NCI-H146 treated with DMSO at 0.1 percent for 48 hours (cell line): ENCODE results near the gene SH2D7.

Source experiments
- DNase-seq: peaks from one replicate; lab custom pipeline; 2025; ENCODE audit not compliant: unreplicated experiment; lab: John Stamatoyannopoulos, UW

The SH2D7 gene

DNA sequence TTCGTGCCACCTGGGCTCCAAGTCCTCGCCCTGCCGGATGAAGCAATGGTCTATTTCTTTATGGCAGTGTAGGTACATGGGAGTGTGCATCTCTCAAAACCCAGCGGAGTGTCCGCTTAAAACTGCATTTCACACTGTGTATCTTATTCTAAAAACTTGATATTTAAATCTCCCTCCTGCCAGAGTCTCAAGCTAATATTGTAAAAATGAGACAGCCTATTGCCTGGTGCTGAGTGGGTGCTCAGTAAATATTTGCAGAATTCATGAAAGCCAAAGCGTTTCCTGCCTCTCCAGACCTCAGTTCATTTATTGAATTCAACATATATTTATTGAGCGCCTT lies 14.5 kb upstream of the SH2D7 start:
- DNase-seq: no peak

DNA sequence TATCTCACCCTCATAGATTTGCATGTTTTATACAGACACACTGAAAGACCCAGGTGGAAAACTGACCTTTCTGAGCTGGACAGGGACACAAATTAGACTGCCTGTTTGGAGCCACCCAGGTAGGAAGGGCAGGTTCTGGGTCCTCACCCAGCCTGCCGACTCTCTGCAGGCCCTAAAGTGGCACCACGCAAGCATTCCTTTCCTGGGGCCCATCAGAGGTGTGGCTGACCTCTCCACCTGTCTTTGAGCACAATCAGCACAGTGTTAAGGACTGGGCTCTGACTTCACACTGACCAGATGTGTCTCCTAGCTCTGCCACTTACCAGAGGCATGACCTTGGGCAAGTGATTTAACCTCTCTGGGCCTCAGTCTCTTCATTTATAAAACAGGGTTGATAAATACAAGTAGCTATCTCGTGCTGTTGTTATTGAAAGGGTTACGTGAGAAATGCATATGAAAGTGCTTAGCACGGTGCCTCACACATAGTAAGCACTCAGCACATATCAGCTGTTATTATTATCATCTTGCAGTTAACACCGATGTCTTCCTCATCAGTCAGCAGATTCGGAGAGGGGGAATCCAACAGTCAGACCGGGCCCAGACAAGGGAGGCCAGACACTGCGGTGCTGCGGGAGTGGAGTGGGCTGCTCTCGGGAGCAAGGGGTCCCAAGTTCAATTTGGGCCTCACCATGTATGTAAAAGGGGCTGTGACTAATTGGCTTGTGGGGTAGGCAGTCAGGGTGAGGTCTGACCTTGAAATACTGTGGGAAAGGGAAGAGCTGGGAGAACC lies 12.9 kb upstream of the SH2D7 start:
- DNase-seq: no peak

DNA sequence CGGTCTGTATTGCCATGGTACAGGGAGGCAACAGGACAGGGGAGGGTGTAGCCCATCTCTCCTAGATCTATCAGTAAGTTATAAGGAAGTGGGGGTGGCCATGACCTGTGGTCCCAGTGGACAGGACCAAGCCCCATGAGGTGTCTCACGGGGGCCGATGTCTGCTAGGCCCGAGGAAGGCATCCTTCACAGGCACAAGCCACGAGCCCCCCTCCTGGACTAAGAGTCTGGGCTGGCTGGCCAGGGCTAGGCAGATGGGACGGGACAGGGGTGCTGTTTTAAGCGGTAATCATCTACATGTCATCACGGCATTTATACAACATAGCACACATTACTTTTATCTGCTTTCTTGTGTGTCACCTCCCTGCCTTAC lies 12.3 kb upstream of the SH2D7 start:
- DNase-seq: no peak

DNA sequence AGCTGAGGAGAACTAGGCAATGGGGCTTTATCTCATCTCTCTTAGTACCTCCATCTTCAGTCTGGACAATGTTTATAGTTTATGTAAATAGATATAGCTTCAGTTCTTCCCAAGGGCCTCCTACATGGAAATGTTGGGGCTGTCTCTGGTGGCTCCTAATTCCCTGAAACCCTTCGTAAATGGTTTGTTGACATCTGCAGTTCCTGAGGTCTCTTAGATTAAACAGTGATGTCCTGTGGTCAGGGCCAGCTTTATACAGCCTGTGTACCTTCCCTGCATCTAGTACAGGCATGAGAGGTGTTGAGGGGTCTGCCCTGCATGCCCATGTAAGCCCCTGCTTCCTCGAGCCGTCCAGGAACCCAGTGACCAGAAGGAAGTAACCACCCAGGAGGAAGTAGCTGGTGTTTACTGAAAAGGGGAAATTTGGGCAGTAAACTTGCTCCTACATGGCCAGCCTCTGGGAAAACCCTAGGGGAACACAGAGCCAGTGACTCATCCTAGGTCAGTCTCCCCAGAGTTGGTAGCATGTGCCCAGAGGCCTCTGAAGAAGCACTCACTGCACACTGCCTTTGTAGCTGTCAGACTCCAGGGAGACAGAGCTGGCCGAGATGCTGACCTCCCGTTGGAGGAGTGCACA lies 10.1 kb upstream of the SH2D7 start:
- no peak for DNase-seq

DNA sequence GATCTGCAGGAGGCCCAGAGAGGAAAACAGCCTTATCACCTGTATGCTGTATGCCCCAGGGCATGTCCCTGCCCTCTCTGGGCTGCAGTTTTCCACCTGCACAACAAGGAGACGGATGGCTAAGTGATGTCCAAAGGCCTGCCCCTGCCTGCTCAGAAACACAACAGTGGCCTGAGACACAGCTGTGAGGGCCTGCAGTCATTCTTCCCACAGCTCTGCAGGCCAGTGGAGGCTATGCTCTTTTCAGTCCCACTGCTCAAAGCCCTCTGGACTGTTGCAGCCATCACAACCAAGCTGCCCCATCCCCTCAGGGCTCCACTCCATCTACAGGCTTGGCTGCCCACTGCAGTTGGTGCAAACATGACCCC lies 9.6 kb upstream of the SH2D7 start:
- no peak for DNase-seq

DNA sequence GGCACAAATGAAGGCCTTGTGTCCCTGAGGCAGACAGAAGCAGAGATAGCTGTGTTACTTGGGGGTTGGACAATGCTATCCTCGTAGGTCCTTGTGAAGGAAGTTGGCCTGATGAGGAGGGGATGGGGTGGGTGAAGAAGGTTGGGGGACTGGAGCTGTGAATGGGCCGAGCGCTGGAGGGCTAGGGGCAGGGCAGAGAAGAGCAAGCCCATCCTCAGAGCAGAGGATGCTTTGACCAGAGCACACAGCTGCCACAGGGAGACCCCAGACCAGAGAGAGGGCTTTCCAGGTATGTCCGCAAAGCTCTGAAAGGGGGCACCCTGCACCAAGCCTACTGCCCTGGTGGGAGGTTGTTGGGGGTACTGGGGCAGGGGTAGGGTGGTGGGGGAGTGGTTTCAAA lies 9.2 kb upstream of the SH2D7 start:
- DNase-seq: no peak

DNA sequence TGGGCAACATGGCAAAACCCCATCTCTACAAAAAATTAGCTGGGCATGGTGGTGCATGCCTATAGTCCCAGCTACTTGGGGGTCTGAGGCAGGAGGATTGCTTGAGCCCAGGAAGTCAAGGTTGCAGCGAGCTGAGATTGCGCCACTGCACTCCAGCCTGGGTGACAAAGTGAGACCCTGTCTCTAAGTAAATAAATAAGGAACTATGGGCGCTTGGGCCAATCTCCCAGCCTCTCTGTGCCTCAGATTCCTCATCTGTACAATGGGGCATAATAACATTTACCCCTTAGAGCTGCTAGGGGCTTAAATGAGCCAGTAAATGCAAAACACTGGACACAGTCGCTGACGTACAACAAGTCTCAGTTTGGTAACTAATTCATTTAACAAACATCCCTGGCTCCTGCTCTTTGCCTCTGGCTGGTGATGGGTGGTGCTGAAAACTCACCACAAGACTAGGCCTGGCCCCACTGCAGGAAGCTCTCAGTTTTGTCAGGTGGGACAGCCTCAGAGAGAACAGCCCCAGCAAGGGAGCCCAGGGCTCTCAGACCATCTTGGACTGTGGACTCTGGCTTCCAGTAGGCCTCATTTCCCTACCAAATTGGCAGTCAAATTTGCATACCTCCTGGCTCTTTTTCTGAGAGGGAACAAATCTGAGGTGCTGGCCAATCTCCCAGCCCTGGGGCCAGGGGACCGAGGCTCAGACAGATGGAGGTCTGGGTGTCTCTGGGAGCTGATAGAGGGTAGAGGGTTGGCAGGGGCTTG lies 8.5 kb upstream of the SH2D7 start:
- DNase-seq: no peak

DNA sequence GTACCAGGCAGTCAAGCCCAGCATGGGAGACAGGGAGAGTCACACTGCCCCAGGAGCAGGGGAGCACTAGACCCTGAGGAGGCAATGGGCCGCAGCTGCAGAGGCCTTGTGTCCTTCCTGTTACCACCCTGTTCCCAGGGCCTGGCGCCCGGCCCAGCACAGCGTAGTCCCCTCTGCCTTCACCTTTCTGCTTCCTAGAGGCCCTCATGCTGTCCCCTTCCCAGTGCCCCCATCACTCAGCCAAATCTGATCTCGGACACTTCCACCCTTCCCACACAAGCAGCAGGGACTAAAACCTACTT lies 8.0 kb upstream of the SH2D7 start:
- no peak for DNase-seq

DNA sequence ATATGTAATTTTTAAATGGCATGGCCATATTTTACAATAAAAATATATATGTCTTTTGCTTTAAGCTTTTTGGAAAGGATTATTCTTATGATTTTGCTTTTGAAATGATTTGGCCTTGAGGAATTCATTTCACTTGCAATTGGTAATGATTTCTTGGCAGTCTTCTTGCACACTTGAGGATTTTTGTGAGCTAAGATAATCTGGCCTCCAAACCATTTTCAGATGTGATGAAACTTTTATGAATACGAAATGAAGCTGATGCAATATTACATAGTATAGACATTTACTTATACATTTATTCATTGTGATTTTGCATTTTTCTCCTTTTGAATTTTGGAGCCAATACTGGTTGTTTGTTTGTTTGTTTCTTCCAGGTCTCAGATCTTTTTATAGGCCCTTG lies 6.4 kb upstream of the SH2D7 start:
- DNase-seq: no peak

DNA sequence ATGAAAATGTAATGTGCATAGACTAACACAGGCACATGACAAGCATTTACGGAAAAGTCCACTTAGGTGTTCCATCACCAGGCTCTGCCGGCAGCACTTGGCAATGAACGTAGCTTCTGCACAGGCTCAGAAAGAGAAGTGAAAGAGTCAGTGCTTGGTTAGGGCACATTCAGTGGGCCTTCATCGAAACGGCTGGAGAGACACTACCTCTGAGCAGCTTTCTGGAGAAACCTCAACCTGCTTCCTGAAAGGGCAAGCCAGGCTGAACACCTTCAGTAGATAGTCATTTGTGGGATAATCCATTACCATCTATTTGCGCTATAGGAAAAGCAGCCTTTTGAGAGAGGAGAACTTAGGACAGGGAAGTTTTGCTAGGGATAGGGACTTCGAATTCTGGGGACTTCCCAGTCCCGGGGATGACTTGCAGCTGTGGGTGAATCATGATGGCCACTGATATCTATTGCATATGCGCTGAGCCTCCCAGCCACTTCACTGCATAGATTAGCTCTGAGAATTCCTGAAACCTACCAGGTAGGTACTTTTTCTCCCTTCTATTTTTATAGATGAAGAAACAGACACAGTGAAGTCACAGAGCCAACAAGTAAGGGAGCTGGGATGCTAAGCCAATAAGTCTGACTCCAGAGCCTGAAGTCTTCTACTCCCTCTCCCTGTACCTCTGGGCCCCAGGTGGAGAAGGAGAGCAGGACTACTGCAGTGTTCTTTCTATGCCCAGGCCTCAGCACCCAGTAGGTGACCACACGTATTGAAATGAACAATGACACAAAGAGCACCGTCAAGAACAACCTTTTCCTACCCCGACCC lies 4.2 kb upstream of the SH2D7 start:
- no peak for DNase-seq

DNA sequence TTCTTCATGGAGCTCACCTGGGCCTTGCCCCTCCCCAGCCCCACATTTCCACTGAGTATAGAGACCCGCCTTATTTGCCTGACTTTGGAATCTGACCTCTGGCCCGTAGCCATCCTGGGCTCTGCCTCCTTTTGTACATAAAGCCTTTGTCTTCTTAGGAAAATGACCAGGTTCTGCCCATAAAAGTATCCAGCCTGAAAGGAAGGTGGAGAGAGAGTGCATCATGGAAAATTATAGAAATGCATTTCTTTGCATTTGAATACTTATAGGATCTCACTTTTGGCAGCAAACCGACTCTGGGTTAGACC lies 3.6 kb upstream of the SH2D7 start:
- no peak for DNase-seq

DNA sequence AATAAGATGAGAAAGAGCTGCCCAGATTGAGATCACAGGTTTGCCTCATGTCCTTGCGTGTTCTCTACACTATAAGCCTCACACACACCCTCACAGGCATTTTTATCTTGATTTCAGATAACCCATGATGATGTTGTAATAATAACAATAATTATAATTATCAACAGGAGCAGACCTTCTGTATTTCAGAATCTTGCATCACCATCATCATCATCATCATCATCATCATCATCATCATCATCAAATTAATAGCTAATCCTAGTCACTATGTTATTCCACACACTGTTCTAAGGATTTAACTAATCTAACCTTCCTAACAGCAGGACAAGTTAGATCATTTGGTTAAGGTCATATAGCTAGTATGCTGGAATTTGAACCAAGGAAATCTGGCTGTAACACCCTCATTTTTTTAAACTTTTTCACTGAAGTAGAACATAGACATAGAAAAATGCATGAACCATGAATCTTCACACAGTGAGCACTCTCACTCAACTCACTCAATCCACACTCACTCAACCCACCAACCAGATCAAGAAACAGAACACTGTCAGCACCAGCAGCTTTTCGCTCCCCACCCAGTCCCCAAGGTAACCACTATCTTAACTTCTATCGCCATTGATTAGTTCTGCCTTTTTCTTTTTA lies 1.8 kb upstream of the SH2D7 start:
- no peak for DNase-seq

DNA sequence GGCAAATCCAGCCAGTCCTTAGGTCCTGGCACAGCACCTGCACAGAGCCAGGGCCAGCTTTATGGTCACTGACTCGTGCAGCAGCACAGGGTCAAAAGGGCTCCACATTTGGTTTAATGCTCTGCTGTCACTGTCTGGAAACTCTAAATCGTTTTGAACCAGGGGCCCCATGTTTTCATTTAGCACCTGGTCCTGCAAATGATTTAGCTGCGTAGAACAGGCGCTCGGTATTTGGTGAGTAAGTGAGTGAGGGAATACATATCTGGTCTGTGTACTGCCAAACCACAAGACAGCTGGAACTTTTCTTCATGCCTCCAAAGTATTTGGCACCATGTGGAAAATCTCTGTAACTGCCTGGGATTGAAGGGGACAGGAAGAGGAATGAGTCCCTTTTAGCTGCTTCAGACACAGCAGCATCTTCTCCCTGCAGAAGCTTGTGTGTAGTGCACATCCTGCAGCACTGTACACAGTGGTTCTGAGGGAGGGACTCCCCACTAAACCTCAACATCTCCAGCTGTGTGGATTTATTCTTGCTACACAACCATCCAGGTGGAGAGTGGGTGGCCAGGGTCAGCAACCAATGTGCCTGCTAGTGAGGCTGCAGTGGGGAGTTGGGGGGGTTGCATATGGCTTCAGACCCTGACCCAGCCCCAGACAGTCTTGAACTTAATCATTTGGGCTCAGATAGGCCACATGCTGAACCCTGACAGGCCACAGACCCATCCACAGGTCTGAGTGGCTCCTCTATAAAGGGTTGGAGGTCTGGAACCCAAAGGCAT lies 1.1 kb downstream of the SH2D7 start:
- DNase-seq: no peak

DNA sequence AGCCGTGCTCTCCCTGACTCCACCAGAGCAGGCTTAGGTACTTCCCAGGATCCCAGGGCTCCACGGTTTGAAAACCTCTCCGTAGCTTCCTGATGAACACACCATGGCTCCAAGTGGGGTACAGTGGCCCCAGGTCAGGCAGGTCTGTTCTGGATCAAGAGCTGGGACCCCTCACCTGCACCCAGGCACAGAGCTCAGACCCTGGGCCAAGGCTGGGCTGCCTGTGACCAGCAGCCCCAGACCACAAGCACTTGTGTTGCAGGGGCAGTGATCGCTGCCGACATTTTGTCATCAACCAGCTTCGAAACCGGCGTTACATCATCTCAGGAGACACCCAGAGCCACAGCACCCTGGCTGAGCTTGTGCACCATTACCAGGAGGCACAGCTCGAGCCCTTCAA lies 5.3 kb downstream of the SH2D7 start:
- no peak for DNase-seq

DNA sequence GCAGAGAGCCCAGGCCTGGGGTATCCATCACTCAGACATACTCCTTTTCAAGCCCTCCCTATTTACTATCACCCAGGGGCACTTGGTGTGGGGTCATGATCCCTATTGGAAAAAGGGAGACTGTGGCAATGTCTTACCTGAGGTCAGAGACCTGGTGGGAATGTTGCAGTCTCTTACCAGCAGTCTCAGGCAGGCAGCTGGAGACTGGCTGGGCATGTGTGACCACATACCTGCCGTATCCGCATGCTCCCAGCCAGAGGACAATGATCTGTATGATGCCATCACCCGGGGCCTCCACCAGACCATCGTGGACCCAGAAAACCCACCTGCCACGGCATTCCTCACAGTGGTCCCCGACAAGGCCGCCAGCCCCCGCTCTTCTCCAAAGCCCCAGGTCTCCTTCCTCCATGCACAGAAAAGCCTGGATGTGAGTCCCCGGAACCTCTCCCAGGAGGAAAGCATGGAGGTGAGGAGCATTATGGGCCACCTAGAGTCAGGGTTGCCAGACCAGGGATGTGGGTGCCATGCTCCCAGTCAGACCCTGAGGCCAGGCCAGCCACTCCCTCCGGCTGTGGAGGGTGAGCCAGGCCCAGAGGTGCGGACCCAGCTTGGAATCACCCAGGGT lies 5.9 kb downstream of the SH2D7 start:
- DNase-seq: no peak

DNA sequence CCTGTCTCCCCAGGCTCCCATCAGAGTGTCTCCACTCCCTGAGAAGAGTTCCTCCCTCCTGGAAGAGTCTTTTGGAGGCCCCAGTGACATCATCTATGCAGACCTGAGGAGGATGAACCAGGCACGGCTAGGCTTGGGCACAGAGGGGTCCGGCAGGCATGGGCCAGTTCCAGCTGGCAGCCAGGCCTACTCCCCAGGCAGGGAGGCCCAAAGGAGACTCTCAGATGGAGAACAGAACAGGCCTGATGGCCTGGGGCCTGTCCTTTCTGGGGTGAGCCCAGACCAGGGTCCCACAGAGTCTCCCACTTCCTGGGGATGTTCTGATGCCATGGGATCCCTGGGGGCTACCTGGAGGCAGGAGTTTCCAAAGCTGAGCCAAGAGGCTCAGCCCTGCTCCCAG lies 8.5 kb downstream of the SH2D7 start:
- DNase-seq: no peak

DNA sequence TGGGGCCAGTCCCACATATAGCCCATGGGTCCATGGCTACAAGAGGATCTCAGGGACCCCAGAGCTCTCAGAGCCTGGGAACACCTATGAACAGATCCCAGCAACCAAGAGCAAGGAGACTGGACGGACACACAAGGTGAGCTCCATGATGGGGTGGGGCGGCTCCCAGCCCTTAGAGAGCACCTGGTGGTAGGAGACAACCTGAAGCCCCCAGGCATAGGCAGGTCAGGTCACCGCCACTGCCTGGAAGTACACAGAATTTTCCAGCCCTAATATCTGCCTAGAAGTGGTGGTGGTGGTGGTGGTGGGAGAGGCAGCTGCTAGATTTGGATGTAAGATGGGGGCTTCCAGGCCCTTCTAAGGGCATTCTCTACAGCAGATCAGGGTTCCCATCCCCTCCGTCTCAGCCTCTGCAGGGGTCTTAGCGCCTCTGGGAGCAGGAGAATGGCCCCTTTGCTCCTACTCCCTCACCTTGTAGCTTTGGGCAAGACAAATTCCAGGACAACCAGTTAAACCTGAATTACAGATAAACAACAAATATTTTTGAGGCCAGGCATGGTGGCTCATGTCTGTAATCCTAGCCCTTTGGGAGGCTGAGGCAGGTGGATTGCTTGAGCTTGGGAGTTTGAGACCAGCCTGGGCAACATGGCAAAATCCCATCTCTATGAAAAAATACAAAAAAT lies 9.2 kb downstream of the SH2D7 start:
- no peak for DNase-seq

DNA sequence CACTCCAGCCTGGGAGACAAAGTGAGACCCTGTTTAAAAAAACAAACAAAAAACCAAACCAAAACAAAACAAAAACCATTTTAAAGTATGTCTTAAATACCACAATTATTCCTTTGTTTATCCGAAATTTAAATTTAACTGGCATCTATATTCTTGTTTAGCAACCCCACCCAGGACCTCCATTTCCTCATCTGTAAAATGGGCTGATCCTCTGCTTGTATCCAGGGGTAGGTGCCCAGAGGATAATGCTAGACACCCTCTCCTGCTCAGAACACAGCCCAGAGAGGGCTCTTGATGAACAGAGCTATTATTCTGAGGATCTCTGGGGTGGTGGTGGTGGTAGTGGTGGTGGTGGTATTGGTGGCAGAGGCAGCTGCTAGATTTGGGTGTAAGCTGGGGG lies 9.8 kb downstream of the SH2D7 start:
- no peak for DNase-seq

DNA sequence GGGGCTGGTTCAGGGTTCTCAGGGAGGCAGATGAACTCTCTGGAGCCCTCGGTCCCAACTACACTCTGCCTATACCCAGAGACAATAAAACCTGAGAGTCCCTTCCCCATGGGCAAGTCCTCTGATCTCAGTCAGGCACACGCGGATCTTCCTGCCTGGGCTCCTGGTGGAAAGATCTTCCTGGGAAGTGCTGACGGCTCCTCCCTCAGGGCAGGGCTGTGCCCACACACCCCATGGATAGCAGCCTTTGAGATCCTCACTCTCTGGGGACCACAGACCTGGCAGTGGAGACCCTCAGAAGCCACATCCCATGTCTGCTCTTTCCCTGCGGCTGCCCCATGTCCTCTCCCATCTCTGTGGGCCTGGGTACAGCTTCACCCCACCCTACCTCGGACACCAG lies 10.4 kb downstream of the SH2D7 start:
- DNase-seq: no peak
